ENCODE data around the gene NMT1. TPM values are rescaled to one million over a fixed set of nuclear protein-coding genes. Genes with fewer than 3 reads are reported as not detected.

Gene NMT1
- total RNA-seq, 6 experiments from 2014 or later, result 135 to 152 (median 142) TPM

DNA sequence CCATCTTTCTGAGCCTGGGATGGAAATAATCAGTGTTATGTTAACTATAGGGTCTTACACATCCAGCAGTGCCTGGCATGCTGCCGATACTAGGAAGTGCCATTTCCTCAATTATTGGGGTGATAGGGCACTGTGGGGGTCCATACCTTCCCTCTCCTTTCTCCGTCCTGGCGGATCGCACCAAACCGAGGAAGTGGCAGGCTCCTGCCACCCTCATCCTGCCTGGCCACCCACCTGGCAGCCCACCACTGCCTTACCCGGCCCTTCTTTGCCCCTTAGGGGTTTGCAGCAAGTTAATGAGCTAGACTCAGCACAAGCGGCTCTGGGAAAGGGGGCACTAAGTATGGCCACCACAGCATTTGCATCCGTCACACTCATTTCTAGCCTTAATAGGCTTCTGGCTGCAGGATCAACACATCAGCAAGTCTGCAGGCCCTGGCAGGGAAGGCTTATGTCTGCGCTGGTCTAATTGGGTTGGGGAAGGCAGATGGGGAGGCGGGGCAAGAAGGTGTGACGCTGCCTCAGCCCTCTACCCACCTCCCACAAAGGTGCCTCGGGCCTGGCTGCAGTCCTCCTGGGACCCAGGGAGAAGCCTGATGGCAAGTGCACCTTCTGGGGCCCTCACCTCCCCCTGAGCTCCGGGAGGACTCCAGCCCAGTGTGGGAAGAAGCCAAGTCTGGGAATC is 38.3 kb upstream of the NMT1 start:
- H3K4me3 Mint-ChIP-seq, result no peak overlapping the region
- no peak for TF ChIP-seq CTCF (IDR thresholded peaks at IDR 0.05)
- peaks cover 4% of the 10 kb centered on the region; the same call in 1 of the 2 replicates for H3K36me3 Mint-ChIP-seq (ENCODE audit: low read depth)
- H3K27ac Mint-ChIP-seq, result no peak overlapping the region
- H3K9me3 Mint-ChIP-seq, result no peaks in the 10 kb centered on the region
- no peak for DNase-seq
- peaks cover 5% of the 10 kb centered on the region for H3K27me3 Mint-ChIP-seq (ENCODE audit: insufficient read depth)
- peaks cover 25% of the 10 kb centered on the region for H3K4me1 Mint-ChIP-seq (ENCODE audit: low read depth)

DNA sequence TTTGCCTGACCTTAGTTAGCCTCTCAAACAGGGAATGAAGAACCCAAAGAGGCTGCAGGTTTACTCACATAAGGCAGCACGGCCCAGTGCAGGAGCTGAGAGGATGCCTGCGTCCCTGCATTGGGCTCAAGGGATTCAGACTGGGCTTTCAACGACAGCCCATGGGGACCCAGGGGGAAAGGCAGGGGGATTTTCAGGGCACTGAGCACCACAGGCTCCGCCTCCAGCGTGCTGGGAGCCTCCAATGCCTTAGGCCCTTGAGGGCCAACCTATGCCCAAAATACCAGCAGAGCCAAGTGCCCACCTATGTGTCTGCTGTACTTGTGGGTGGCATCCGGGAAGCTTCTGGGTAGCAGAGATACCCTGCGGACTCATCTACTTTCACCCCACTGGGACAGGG is 32.0 kb upstream of the NMT1 start:
- DNase-seq, result no peak
- TF ChIP-seq CTCF (IDR thresholded peaks at IDR 0.05), result no peak
- H3K9me3 Mint-ChIP-seq, result no peaks in the 10 kb centered on the region
- no peak overlapping the region for H3K27ac Mint-ChIP-seq
- H3K4me1 Mint-ChIP-seq (ENCODE audit: low read depth), result no peaks in the 10 kb centered on the region
- peaks cover 10% of the 10 kb centered on the region for H3K36me3 Mint-ChIP-seq (ENCODE audit: low read depth)
- H3K27me3 Mint-ChIP-seq (ENCODE audit: insufficient read depth), result no peaks in the 10 kb centered on the region; the same call in 1 of the 2 replicates
- H3K4me3 Mint-ChIP-seq, result no peak overlapping the region

- no peak overlapping the region for H3K4me3 Mint-ChIP-seq
- DNase-seq, result no peak
- no peak overlapping the region for H3K27ac Mint-ChIP-seq
- peaks cover 13% of the 10 kb centered on the region for H3K36me3 Mint-ChIP-seq (ENCODE audit: low read depth)
- H3K4me1 Mint-ChIP-seq (ENCODE audit: low read depth), result no peaks in the 10 kb centered on the region
- no peaks in the 10 kb centered on the region for H3K9me3 Mint-ChIP-seq
- TF ChIP-seq CTCF (IDR thresholded peaks at IDR 0.05), result no peak
- peaks cover 2% of the 10 kb centered on the region; the same call in 1 of the 2 replicates for H3K27me3 Mint-ChIP-seq (ENCODE audit: insufficient read depth)
Measured at GRCh38 chr17:45029758-45030423, 31.2 kb upstream of the NMT1 start.

DNA sequence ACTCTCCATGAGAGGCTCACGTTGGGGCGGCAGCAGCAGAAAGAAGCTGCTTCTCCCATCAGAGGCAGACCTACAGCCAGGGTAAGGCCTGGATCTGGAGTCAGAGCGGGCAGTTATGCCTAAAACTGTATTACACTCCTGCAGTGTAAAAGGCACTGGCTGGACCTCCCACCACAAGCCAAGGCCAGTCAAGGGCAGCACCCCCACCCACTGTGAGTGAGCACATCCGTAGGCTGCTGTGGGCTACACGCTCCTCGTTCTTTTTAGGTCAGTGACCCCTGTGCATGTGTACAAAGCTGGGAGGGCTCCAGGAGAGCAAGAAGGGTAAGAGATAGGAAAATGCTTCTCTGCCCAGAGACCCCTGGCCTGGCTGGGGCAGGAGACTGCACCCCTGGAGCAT is 30.4 kb upstream of the NMT1 start:
- Mint-ChIP-seq H3K36me3 (ENCODE audit: low read depth) (peaks cover 13% of the 10 kb centered on the region), H3K27me3 (ENCODE audit: insufficient read depth) (peaks cover 2% of the 10 kb centered on the region; the same call in 1 of the 2 replicates), H3K27ac (no peak overlapping the region), H3K4me3 (no peak overlapping the region), H3K9me3 (no peaks in the 10 kb centered on the region), H3K4me1 (ENCODE audit: low read depth) (no peaks in the 10 kb centered on the region)
- no peak for TF ChIP-seq CTCF (IDR thresholded peaks at IDR 0.05)
- DNase-seq, result no peak

GRCh38 chr17:45031231-45032173 is 29.6 kb upstream of the NMT1 start:
- Mint-ChIP-seq H3K9me3 (no peaks in the 10 kb centered on the region), H3K27me3 (ENCODE audit: insufficient read depth) (peaks cover 3% of the 10 kb centered on the region), H3K36me3 (ENCODE audit: low read depth) (peaks cover 13% of the 10 kb centered on the region), H3K27ac (no peak overlapping the region), H3K4me3 (no peak overlapping the region), H3K4me1 (ENCODE audit: low read depth) (no peaks in the 10 kb centered on the region)
- no peak for DNase-seq
- TF ChIP-seq CTCF (IDR thresholded peaks at IDR 0.05), result no peak

All from HFFc6 (cell line).